ENCODE results near the gene CTNNA3.

CTNNA3 gene

DNA sequence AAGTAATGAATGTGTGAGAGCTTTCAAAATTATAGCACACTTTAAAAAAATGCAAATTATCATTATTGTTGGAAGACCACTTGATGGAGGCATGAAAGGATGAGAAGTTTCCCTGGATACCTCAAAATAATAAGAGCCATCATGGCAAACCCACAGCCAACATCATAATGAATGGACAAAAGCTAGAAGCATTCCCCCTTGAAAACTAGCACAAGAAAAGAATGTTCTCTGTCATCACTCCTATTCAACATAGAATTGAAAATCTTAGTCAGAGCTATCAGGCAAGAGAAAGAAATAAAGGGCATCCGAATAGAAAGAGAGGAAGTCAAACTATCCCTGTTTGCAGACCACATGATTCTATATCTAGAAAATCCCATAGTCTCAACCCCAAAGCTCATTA is 1657.4 kb downstream of the CTNNA3 start:
- TF ChIP-seq, protein P1, sequence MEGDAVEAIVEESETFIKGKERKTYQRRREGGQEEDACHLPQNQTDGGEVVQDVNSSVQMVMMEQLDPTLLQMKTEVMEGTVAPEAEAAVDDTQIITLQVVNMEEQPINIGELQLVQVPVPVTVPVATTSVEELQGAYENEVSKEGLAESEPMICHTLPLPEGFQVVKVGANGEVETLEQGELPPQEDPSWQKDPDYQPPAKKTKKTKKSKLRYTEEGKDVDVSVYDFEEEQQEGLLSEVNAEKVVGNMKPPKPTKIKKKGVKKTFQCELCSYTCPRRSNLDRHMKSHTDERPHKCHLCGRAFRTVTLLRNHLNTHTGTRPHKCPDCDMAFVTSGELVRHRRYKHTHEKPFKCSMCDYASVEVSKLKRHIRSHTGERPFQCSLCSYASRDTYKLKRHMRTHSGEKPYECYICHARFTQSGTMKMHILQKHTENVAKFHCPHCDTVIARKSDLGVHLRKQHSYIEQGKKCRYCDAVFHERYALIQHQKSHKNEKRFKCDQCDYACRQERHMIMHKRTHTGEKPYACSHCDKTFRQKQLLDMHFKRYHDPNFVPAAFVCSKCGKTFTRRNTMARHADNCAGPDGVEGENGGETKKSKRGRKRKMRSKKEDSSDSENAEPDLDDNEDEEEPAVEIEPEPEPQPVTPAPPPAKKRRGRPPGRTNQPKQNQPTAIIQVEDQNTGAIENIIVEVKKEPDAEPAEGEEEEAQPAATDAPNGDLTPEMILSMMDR (IDR thresholded peaks at IDR 0.05; ENCODE audit: borderline replicate concordance, control extremely low read depth, extremely low read depth, insufficient read depth, missing control alignments) = no peak
- in situ Hi-C loops (cut with MboI; ENCODE audit: low sequenced_read_pairs, unreplicated experiment) = no loop called here
- DNase-seq (ENCODE audit: low spot score) = no peak

DNA sequence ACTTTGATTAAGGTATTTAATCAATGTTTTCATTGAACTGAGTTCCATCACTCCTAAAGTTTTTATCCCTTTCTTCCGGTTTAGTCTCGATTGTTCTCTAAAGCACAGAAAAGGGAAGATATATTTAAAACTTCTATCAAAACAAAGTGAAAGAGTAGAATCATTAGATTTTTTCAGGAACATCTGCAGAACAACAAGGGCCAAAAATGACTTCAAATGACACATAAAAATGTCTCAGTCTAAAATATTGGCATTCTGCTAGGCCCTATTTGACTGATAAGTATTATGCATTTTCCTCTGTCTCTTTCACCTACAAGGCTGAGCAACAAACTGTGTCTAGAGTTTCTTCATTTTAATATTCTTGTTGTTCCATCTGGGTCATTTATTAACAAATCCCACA is 1669.7 kb downstream of the CTNNA3 start:
- in situ Hi-C loops (cut with MboI; ENCODE audit: low sequenced_read_pairs, unreplicated experiment) = no loop called here
- TF ChIP-seq, protein P1 (IDR thresholded peaks at IDR 0.05; ENCODE audit: borderline replicate concordance, control extremely low read depth, extremely low read depth, insufficient read depth, missing control alignments) = no peak
- no peak for DNase-seq (ENCODE audit: low spot score)

- TF ChIP-seq, protein P1 (IDR thresholded peaks at IDR 0.05; ENCODE audit: borderline replicate concordance, control extremely low read depth, extremely low read depth, insufficient read depth, missing control alignments) = no peak
- in situ Hi-C loops (cut with MboI; ENCODE audit: low sequenced_read_pairs, unreplicated experiment) = no loop called here
- no peak for DNase-seq (ENCODE audit: low spot score)
Observed at GRCh38 chr10:66025186-66025585, 1670.8 kb downstream of the CTNNA3 start.

DNA sequence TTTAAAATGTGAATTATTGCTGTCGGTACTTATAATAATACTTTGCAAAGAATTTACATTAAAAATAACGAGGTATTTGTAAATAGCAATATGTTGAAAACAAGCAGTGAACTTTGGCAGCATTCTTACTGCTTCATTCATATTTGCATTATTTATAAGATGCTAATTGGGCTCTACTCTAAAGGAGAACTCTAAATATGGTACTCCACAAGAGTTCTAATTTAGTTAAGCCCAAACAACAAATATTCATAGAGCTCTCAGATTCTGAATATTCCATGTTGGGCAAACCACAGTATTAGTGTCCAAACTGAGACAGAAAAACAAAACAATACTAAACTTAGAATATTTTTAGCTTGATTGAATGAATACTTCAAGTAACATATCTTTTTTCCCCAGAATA is 1674.6 kb downstream of the CTNNA3 start:
- no peak for DNase-seq (ENCODE audit: low spot score)
- TF ChIP-seq, protein P1 (IDR thresholded peaks at IDR 0.05; ENCODE audit: borderline replicate concordance, control extremely low read depth, extremely low read depth, insufficient read depth, missing control alignments) = no peak
- in situ Hi-C loops (cut with MboI; ENCODE audit: low sequenced_read_pairs, unreplicated experiment) = no loop called here

GRCh38 chr10:66008221-66008620 is 1687.8 kb downstream of the CTNNA3 start:
- no peak for DNase-seq (ENCODE audit: low spot score)
- in situ Hi-C loops (cut with MboI; ENCODE audit: low sequenced_read_pairs, unreplicated experiment) = no loop called here
- TF ChIP-seq, protein P1 (IDR thresholded peaks at IDR 0.05; ENCODE audit: borderline replicate concordance, control extremely low read depth, extremely low read depth, insufficient read depth, missing control alignments) = no peak

DNA sequence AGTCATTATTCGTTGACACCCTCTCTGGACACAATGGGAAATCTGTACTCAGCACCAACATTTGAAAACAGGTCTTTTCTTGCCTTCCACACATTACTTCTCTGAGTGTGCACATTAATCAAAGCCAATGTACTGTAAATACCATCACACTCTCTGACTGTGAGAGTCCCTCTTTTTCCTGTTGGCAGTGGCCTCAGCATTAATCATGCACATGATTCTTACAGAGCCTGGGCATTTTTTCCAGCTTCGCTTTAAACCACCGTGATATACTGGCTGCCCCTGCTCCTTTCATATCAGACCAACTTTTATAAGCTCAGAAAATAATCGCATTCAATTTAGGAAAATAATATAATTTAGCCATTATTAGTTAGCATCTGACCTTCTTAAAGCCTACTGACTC is 1689.6 kb downstream of the CTNNA3 start:
- in situ Hi-C loops (cut with MboI; ENCODE audit: low sequenced_read_pairs, unreplicated experiment) = no loop called here
- TF ChIP-seq, protein P1 (IDR thresholded peaks at IDR 0.05; ENCODE audit: borderline replicate concordance, control extremely low read depth, extremely low read depth, insufficient read depth, missing control alignments) = no peak
- no peak for DNase-seq (ENCODE audit: low spot score)

DNA sequence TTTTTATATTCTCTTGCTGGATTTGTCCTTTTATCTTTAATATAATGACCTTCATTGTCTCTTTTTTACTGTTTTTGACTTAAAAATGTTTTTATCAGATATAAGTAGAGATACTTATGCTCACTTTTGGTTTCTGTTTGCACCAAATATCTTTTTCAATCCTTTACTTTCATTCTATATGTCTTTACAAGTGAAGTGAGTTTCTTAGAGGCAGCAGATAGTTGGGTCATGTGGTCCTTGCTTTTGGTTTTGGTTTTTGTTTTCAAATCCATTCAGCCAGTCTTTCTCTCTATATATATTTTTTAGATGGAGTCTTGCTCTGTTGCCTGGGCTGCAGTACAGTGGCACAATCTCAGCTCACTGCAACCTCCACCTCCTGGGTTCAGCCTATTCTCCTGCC is 1702.5 kb downstream of the CTNNA3 start:
- in situ Hi-C loops (cut with MboI; ENCODE audit: low sequenced_read_pairs, unreplicated experiment) = no loop called here
- TF ChIP-seq, protein P1 (IDR thresholded peaks at IDR 0.05; ENCODE audit: borderline replicate concordance, control extremely low read depth, extremely low read depth, insufficient read depth, missing control alignments) = no peak

More for the DNA sequence above, 1702.5 kb downstream of the CTNNA3 start:
- no peak for DNase-seq (ENCODE audit: low spot score)

Measured in GM13976 (cell line).